Caco-2 (cell line): Measurements from ENCODE around the gene NAALADL2. TPM values are rescaled to one million over a fixed set of nuclear protein-coding genes. Genes with fewer than 3 reads are reported as not detected.

Experiments
- BruUV-seq: library from RNA; stranded (reverse); fragments of 400-500 nt; replicated peaks from 2 replicates; lab custom pipeline; 2021; lab: Mats Ljungman, UMichigan
- CTCF ChIA-PET: fragments of 300-600 bp; sonication (Branson Sonifier 250); formaldehyde crosslinking; loops from one replicate; lab custom pipeline; 2022; ENCODE audit warnings: antibody characterized with exemption; lab: Charles Lee
- POLR2A ChIA-PET: fragments of 300-600 bp; sonication (Branson Sonifier 250); formaldehyde crosslinking; loops from one replicate; lab custom pipeline; 2022; ENCODE audit warnings: antibody characterized with exemption; lab: Charles Lee
- DNase-seq, 2 experiments: peaks; one replicate each; pipeline versions ENCODE4 v3.0.0 to v3.0.0-alpha.2; 2020 to 2022
- H3K27me3 ChIP-seq: replicated peaks from 2 replicates; pipeline ENCODE4 v1.6.0; 2011; ENCODE audit warnings: low read length; ENCODE audit not compliant: control insufficient read depth, insufficient read depth
- H3K36me3 ChIP-seq: 2 replicates; pipeline ENCODE4 v1.5.1; 2011; ENCODE audit warnings: low read length; ENCODE audit not compliant: control insufficient read depth, insufficient read depth
- H3K4me1 ChIP-seq: fragments of 250-450 bp; sonication (Bioruptor Pico); 2 replicates; pipeline ENCODE4 v1.5.1; 2020; ENCODE audit warnings: mild to moderate bottlenecking
- H3K4me3 ChIP-seq: 2 replicates; pipeline ENCODE4 v1.5.1; 2011; ENCODE audit warnings: low read depth, mild to moderate bottlenecking, control low read depth, low read length
- H3K9me3 ChIP-seq: fragments of 250-450 bp; sonication (Bioruptor Pico); 2 replicates; pipeline ENCODE4 v1.5.1; 2020; ENCODE audit warnings: mild to moderate bottlenecking, moderate library complexity
- H3K27ac Mint-ChIP-seq: one replicate; pipeline ENCODE4 v1.8.0; 2022; ENCODE audit warnings: mixed read lengths; ENCODE audit not compliant: unreplicated experiment
- H3K27me3 Mint-ChIP-seq: one replicate; pipeline ENCODE4 v1.8.0; 2022; ENCODE audit warnings: mixed read lengths; ENCODE audit not compliant: insufficient read depth, unreplicated experiment
- H3K36me3 Mint-ChIP-seq: one replicate; pipeline ENCODE4 v1.8.0; 2022; ENCODE audit warnings: mild to moderate bottlenecking, mixed read lengths; ENCODE audit not compliant: insufficient read depth, unreplicated experiment
- H3K4me1 Mint-ChIP-seq: one replicate; pipeline ENCODE4 v1.8.0; 2022; ENCODE audit warnings: low read depth, mixed read lengths; ENCODE audit not compliant: unreplicated experiment
- H3K4me3 Mint-ChIP-seq: one replicate; pipeline ENCODE4 v1.8.0; 2022; ENCODE audit warnings: mild to moderate bottlenecking, moderate library complexity, mixed read lengths; ENCODE audit not compliant: unreplicated experiment
- H3K9me3 Mint-ChIP-seq: one replicate; pipeline ENCODE4 v1.8.0; 2022; ENCODE audit warnings: mixed read lengths; ENCODE audit not compliant: unreplicated experiment
- intact Hi-C: fragments of 100-400 bp; cut with micrococcal nuclease; formaldehyde crosslinking; loops from one replicate; pipeline ENCODE4 v1.10.0; 2022; ENCODE audit not compliant: unreplicated experiment
- total RNA-seq: library from RNA; stranded (reverse); gene quantifications from 2 replicates; pipeline ENCODE4 v1.2.3, GENCODE V29; 2022
- TF ChIP-seq, protein P1 (sequence below), 2 experiments: fragments of 200-600 bp in 1 of 2; IDR thresholded peaks; 1 replicate in 1 of 2; 2 replicates in 1 of 2; pipeline versions ENCODE4 v1.5.1 to v1.8.0; 2011 to 2022; ENCODE audit warnings: antibody characterized with exemption in 1 of 2, control low read depth in 1 of 2, inconsistent platforms in 1 of 2, low read depth in 1 of 2, low read length in 1 of 2, mild to moderate bottlenecking in 1 of 2, moderate library complexity in 1 of 2; ENCODE audit not compliant: insufficient read depth in 1 of 2, severe bottlenecking in 1 of 2, unreplicated experiment in 1 of 2

The NAALADL2 gene
- total RNA-seq, 1 experiment from 2014 or later: 4.4 TPM

DNA sequence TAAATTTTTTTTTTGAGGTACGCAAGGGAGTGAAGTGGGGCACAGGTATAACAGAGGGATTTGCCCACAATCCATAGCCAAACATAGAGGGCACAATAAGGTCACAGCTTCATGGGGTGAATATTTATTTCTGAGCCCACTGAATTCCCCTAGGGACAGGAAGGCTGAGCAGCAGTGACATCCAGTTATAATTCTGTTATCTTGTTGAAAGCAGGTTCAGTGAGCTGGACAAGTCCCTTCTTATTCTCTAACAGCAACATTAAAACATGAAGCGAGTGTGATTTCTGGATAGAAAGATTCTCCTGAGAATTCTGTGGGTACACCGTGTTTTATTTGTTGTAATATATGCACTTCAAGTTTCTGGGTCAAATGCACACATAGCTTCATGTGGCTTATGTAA lies 538.2 kb downstream of the NAALADL2 start:
- Histone ChIP-seq H3K9me3 (no peaks in the 10 kb centered on the region), H3K4me3 (no peak overlapping the region), H3K27me3 (no peaks in the 10 kb centered on the region), H3K36me3 (no peaks in the 10 kb centered on the region), H3K4me1 (no peaks in the 10 kb centered on the region)
- CTCF ChIA-PET: no interaction called here
- Mint-ChIP-seq H3K4me1 (no peaks in the 10 kb centered on the region), H3K27me3 (no peaks in the 10 kb centered on the region), H3K4me3 (no peak overlapping the region), H3K36me3 (no peaks in the 10 kb centered on the region), H3K27ac (no peak overlapping the region), H3K9me3 (no peaks in the 10 kb centered on the region)
- intact Hi-C loops: no loop called here
- DNase-seq: no peak
- BruUV-seq: no TSS peak
- TF ChIP-seq, protein P1, sequence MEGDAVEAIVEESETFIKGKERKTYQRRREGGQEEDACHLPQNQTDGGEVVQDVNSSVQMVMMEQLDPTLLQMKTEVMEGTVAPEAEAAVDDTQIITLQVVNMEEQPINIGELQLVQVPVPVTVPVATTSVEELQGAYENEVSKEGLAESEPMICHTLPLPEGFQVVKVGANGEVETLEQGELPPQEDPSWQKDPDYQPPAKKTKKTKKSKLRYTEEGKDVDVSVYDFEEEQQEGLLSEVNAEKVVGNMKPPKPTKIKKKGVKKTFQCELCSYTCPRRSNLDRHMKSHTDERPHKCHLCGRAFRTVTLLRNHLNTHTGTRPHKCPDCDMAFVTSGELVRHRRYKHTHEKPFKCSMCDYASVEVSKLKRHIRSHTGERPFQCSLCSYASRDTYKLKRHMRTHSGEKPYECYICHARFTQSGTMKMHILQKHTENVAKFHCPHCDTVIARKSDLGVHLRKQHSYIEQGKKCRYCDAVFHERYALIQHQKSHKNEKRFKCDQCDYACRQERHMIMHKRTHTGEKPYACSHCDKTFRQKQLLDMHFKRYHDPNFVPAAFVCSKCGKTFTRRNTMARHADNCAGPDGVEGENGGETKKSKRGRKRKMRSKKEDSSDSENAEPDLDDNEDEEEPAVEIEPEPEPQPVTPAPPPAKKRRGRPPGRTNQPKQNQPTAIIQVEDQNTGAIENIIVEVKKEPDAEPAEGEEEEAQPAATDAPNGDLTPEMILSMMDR (IDR thresholded peaks at IDR 0.05; ENCODE audit: insufficient read depth in 1 of 2, low read depth in 1 of 2, low read length in 1 of 2, severe bottlenecking in 1 of 2, unreplicated experiment in 1 of 2): no peak
- POLR2A ChIA-PET: no interaction called here

DNA sequence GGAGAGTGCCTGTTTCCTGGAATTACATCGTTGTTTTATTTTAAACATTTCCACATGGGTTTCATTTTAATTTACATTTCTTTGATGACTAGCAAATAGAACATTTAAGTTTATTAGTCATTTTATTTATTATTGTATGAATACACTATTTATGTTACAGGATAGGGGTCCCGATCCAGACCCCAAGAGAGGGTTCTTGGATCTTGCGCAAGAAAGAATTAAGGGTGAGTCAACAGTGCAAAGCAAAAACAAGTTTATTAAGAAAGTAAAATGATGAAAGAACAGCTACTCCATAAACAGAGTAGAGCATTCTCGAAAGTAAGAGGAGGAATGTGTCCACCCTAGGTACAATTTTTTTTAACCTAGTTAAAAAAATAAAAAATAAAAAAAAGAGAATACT lies 539.5 kb downstream of the NAALADL2 start:
- Mint-ChIP-seq H3K27ac (no peak overlapping the region), H3K27me3 (peaks cover 3% of the 10 kb centered on the region), H3K4me3 (no peak overlapping the region), H3K9me3 (no peaks in the 10 kb centered on the region), H3K36me3 (no peaks in the 10 kb centered on the region), H3K4me1 (no peaks in the 10 kb centered on the region)
- Histone ChIP-seq H3K4me3 (no peak overlapping the region), H3K4me1 (no peaks in the 10 kb centered on the region), H3K36me3 (no peaks in the 10 kb centered on the region), H3K27me3 (no peaks in the 10 kb centered on the region), H3K9me3 (no peaks in the 10 kb centered on the region)
- no peak for DNase-seq
- POLR2A ChIA-PET: no interaction called here
- no TSS peak for BruUV-seq
- CTCF ChIA-PET: no interaction called here
- TF ChIP-seq, protein P1 (IDR thresholded peaks at IDR 0.05; ENCODE audit: insufficient read depth in 1 of 2, low read depth in 1 of 2, low read length in 1 of 2, severe bottlenecking in 1 of 2, unreplicated experiment in 1 of 2): no peak
- intact Hi-C loops: no loop called here

DNA sequence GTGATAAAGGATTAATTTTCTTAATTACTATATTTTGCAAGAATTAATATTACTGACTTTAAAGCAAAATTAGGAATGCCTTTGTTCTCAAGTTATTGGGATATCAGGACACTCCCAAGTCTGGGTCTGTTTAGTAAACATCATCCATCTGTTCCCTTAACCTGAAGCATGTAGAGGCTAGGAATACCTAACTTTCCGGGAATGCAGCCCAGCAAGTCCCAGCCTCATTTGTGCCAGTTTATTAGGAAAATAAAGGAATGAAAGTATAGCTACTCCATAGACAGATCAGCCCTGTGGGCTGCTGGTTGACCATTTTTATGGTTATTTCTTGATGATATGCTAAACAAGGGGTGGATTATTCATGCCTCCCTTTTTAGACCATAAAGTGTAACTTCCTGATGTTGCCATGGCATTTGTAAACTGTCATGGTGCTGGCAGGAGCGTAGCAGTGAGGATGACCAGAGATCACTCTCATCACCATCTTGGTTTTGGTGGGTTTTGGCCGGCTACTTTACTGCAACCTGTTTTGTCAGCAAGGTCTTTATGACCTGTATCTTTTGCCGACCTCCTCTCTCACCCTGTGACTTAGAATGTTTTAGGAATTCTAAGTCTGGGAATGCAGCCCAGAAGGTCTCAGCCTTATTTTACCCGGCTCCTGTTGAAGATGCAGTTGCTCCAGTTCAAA lies 540.2 kb downstream of the NAALADL2 start:
- H3K27ac Mint-ChIP-seq: no peak overlapping the region
- TF ChIP-seq, protein P1 (IDR thresholded peaks at IDR 0.05; ENCODE audit: insufficient read depth in 1 of 2, low read depth in 1 of 2, low read length in 1 of 2, severe bottlenecking in 1 of 2, unreplicated experiment in 1 of 2): no peak
- peaks cover 3% of the 10 kb centered on the region for H3K27me3 Mint-ChIP-seq
- no peaks in the 10 kb centered on the region for H3K9me3 Mint-ChIP-seq
- BruUV-seq: no TSS peak
- Histone ChIP-seq H3K4me1 (no peaks in the 10 kb centered on the region), H3K4me3 (no peak overlapping the region), H3K36me3 (no peaks in the 10 kb centered on the region), H3K9me3 (no peaks in the 10 kb centered on the region), H3K27me3 (no peaks in the 10 kb centered on the region)
- ChIA-PET CTCF (no interaction called here), POLR2A (no interaction called here)
- intact Hi-C loops: no loop called here
- no peak overlapping the region for H3K4me3 Mint-ChIP-seq
- H3K36me3 Mint-ChIP-seq: no peaks in the 10 kb centered on the region
- no peaks in the 10 kb centered on the region for H3K4me1 Mint-ChIP-seq
- no peak for DNase-seq
